HG03066 (cell line): ENCODE measurements around the gene FHOD1.

Source experiments
- ATAC-seq: cut with Tn5 transposase; IDR thresholded peaks from one replicate; pipeline ENCODE4 v1.9.1; 2021; ENCODE audit warnings: low read depth; ENCODE audit not compliant: unreplicated experiment

The FHOD1 gene

DNA sequence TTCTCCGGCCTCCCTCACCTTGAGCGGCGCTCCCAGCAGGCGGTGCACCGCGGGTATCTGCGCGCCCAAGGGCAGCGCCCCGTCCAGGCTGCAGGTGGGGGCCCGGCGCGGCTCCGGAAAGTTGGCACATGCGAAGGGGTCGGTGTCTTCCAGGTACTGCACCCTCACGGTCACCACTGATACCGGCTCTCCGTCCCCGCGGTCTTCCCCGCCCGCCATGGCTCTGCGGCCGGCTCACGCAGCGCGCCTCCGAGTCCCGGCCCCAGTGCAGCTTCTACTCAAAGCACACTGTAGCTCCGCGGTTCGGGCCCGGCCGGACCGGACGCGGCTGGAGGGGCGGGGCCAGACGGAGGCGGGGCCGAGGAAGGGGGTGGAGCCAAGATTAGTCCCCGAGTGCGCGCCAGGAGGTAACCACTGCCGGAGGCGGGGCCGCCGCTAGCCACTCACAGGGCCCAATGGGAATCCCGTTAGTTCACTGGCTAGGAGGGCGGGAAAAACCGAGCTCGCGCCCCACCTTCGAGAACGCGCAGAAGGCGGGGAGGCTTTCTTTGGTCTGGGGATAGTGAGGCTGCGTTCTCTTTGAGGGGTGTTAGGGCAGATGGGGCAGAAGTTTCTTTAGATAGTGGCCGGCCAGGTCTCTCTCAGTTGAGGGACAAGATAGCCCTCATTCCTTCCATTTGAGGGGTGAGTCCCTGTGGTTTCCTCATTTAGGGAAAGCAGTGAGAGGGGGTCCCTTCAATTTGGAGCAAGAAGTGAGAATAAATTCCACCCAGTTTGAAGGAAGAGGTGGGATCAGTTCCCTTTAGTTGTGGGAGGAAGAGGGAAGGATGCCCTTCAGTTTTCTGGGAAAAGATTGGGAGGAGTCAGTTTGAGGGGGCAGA lies at the start of gene FHOD1:
TSS of gene FHOD1 (minus strand) at position 290 of the 881 bp plus-strand sequence. CDS start at position 219, 71 bp downstream.
- ATAC-seq = peak; percentile 36

DNA sequence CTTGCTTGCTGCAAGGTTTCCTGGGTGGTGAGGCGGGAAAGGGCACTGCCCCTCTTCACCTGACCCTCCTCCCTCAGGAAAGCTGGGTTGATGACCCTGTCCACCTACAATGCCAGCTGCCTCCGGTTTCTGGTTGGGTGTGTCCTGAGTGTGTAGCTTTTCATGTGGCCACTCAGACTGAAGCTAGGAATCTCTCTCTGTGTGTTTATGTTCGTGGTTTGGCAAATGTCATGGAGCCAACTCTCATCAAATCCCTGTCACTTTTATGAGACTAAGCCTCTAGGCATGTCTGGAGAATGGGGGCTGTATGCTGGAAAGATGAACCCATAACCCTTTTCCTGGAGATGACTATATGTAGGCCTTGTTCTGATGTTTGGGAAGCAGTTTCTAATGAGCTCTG lies 49.1 kb upstream of the FHOD1 start:
- no peak for ATAC-seq

DNA sequence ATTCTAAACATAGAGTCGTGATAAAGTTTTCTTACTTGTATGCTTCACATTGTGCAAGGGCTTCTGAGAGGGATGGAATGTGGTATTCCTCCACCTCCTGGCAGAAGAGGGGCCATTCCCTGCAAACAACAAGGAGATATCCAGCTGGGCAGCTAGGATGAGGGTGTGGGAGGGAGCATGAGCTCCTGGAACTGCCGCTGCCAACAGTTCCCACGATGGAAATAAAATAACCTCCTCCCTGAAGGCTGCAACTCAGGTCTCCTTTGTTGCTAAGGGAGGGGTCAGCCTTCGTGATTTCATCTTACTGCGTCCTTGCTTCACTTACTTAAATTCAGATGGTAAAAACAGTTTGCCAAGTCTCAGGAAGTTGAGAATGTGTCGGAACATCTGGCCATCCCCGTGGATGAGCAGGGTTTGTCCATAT lies 47.7 kb upstream of the FHOD1 start:
- no peak for ATAC-seq

DNA sequence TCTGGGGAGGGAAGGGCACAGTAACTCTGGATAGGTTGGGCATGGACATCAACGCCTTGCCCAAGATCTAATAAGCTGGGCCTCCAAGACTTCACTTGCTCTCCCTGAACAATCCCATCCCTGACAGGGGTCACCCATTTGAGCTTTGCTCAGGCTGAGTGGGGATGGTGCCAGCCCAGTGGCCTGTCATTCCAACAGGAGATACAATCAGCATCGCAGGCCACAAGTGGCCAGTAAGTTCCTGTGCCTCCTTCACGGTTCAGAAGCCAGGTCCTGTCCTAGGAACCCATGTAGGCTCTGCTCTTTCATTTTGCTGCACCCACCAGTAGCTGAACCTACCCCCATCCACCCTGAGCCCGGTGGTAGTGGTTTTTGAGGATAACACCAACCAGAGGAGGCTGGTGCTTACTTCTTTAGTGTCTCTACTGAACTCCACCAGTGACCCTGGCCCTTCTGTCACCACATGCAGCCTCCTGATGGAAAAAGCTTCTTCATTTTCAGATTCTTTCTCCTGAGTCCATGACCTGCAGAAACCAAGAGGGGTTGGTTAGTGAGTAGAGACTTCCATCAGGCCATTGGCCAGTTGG lies 47.0 kb upstream of the FHOD1 start:
- ATAC-seq = no peak

DNA sequence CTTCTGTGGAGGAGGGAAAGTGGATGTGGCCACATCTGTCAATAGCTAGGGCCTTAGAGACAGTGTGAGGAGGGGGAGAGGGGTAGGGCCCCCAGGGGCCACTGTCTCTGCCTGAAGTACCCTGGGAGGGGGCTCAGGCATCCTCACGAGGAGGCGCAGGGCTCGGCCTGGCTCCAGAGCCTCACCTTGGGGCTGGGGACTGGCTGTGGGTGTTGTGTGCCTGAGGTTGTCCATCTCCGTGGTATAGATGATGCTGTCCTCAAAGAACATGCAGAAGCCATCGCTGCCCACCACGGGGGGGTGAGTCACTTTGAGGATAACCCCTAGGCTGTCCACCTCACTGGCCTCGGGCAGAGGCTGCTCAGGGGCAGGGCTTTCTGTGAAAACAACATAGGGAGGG lies 44.2 kb upstream of the FHOD1 start:
- ATAC-seq = no peak

DNA sequence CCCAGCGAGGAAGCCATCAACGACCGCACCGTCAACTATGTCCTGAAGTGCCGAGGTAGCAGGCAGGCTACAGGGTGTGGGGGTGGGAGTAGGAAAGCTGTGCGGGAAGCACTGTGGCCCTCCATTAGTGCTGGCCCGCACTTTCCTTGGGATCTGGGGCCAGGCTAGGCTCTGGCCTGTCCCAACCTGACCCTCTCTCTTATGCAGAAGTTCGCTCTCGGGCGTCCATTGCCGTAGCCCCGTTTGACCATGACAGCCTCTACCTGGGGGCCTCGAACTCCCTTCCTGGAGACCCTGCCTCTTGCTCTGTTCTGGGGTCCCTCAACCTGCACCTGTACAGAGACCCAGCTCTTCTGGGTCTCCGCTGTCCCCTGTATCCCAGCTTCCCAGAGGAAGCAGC lies 40.7 kb upstream of the FHOD1 start:
- no peak for ATAC-seq

DNA sequence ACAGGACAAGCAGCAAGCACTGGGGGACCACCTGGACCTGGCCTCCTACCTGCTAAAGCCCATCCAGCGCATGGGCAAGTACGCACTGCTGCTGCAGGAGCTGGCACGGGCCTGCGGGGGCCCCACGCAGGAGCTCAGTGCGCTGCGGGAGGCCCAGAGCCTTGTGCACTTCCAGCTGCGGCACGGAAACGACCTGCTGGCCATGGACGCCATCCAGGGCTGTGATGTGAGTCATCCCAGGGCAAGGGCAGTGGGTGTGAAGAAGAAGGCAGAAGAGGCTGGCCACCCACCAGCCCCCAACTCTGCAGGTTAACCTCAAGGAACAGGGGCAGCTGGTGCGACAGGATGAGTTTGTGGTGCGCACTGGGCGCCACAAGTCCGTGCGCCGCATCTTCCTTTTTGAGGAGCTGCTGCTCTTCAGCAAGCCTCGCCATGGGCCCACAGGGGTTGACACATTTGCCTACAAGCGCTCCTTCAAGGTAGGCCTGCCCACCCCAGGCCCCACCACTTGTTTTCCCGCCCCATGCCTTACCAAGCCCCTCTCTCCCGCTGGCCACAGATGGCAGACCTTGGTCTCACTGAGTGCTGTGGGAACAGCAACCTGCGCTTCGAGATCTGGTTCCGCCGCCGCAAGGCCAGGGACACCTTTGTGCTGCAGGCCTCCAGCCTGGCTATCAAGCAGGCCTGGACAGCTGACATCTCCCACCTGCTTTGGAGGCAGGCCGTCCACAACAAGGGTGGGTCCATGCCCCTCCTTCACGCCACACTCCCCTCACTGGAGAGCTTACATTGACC lies 39.4 kb upstream of the FHOD1 start:
- no peak for ATAC-seq

DNA sequence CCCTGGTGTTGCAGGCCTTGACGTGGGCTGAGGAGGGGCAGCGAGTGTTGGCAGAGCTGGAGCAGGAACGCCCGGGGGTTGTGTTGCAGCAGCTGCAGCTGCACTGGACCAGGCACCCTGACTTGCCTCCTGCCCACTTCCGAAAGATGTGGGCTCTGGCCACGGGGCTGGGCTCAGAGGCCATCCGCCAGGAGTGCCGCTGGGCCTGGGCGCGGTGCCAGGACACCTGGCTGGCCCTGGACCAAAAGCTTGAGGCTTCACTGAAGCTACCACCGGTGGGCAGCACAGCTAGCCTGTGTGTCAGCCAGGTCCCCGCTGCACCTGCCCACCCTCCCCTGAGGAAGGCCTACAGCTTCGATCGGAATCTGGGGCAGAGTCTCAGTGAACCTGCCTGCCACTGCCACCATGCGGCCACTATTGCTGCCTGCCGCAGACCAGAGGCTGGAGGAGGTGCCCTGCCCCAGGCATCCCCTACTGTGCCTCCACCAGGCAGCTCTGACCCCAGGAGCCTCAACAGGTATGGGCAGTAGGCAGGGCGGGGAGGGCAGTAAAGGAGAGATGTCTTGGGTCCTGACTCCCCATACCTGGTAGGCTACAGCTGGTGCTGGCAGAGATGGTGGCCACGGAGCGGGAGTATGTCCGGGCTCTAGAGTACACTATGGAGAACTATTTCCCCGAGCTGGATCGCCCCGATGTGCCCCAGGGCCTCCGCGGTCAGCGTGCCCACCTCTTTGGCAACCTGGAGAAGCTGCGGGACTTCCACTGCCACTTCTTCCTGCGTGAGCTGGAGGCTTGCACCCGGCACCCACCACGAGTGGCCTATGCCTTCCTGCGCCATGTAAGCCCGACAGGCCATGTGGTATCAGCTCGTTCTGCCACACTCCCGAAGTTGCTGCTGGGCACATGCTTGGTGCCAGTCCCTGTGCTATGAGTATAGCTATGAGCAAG lies 37.7 kb upstream of the FHOD1 start:
- ATAC-seq = no peak

DNA sequence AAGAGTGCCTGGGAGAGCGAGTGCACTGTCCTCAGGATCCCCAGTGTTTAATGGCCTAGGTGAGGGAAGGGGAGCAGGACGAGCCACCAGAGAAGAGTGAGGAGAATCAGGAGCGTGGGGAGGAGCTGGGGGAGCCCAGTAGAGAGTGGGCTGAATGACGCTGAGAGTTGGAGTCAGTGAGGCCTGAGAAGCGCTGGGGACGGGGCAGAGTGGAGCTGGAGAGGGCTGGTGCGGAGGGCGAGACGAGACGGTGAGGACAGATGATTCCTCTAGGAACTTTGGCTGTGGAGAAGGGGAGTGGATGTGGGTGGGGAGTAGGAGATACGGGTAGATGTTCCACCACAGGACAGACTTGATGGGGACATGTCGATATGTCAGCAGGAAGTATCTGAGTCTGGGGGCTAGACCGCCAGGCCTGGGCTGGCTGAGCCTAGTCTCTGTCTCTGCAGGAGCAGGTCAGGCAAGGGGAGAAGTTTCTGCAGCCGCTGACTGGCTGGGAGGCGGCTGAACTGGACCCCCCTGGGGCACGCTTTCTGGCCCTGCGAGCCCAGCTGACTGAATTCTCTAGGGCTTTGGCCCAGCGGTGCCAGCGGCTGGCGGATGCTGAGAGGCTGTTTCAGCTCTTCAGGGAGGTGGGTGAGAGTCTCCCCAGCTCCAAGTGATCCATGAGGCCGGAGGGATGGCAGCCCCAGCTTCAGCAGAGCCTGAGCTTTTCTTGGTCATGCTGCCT lies 36.7 kb upstream of the FHOD1 start:
- no peak for ATAC-seq

DNA sequence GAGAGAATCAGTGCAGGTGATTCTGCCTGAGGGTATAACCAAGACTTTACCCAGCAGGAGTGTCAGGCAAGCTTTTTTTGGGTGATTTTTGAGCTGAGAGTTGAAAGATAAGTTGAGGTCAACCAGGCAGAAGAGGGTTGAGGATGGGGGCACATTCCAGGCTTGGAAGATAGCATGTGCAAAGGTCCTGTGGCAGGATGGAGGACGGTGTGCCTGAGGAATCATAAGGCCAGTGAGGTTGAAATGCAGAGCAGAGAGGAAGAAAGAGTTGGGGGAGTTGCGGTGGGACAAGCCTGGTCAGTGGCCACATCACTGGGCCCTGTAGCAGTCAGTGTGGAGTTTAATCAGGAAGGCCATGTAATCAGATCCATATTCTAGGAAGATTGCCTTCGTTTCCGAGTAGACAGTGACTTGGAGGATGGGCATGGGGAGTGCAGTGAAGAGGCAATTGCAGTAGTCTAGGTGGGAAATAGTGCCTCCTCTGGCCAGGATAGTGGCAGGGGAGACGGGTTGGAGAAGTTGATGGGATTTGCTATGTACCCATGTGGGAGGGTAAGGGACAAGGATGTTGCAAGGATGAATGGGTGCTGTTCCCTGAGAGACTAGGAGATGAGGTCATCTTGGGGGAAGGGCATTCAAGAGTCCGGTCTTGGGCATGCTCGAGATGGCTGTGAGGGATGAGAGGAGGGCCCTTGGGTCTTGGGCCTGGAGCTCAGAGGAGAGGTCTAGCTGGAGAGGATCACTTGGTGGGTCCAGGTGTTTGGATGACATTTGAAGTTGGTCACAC lies 36.0 kb upstream of the FHOD1 start:
- ATAC-seq = no peak

DNA sequence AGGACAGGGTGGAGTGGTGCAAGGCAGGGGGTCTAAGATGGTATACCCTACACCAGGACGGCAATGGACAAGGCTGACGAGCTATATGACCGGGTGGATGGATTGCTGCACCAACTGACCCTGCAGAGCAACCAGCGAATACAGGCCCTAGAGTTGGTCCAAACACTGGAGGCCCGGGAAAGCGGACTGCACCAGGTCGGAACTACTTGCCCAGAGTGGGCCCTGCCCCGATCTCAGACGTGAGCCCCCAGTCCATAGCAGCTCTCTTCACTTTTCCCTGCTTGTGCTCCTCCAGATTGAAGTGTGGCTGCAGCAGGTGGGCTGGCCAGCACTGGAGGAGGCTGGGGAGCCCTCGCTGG lies 35.1 kb upstream of the FHOD1 start:
- no peak for ATAC-seq

DNA sequence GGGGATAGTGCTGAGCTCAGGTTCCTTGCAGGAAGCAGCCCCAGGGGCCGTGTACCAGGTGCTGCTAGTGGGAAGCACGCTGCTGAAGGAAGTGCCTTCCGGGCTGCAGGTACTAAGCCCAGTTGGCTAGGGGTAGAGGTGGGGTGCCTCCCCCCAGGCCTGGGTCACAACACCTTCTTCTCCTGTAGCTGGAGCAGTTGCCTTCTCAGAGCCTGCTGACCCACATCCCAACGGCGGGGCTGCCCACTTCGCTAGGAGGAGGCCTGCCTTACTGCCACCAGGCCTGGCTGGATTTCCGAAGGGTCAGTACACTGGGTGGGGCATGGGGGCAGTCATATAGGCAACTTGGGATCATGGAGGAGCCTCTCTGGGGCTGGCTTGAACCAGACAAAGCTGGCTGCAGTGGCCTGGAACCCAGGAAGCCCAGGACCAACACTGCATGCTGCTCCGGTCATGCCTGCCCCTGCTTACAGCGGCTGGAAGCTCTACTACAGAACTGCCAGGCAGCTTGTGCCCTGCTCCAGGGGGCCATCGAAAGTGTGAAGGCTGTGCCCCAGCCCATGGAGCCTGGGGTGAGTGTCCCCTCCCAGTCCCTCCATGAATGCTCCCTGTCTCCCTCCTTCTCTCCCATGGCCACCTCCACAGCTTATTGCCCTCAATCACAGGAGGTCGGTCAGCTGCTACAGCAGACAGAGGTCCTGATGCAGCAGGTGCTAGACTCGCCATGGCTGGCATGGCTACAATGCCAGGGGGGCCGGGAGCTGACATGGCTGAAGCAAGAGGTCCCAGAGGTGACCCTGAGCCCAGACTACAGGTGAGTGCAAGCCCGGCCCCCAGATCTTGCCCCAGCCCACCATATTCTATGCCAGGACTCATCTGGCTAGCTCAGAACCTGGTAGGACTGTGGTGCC lies 34.5 kb upstream of the FHOD1 start:
- no peak for ATAC-seq

DNA sequence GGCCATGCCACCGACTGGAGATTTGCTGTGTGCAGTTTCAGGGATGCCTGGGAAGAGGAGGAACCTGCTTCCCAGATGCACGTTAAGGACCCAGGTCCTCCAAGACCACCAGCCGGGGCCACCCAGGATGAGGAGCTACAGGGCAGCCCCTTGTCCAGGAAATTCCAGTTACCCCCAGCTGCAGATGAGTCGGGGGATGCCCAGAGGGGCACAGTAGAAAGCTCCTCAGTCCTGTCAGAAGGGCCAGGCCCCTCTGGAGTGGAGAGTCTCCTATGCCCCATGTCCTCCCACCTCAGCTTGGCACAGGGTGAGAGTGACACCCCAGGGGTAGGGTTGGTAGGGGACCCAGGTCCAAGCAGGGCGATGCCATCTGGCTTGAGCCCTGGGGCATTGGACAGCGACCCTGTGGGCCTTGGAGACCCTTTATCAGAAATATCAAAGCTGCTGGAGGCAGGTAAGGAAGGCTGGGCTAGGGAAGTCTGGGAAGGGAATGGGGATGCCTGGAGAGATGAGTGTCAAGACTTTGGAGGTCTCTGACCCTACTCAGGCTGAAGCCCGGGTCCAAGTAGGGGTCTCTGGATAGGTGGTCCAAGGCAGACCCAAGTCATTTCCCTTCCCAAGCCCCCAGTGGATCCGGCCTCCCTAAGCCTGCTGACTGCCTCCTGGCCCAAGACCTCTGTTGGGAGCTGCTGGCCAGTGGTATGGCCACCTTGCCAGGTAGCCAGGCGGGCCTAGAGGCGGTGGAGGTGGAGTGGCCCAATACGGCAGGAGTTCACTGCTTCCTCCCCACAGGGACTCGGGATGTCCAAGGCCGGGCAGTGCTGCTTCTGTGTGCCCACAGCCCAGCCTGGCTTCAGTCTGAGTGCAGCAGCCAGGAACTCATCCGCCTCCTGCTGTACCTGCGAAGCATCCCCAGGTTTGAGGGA lies 33.1 kb upstream of the FHOD1 start:
- ATAC-seq = no peak

DNA sequence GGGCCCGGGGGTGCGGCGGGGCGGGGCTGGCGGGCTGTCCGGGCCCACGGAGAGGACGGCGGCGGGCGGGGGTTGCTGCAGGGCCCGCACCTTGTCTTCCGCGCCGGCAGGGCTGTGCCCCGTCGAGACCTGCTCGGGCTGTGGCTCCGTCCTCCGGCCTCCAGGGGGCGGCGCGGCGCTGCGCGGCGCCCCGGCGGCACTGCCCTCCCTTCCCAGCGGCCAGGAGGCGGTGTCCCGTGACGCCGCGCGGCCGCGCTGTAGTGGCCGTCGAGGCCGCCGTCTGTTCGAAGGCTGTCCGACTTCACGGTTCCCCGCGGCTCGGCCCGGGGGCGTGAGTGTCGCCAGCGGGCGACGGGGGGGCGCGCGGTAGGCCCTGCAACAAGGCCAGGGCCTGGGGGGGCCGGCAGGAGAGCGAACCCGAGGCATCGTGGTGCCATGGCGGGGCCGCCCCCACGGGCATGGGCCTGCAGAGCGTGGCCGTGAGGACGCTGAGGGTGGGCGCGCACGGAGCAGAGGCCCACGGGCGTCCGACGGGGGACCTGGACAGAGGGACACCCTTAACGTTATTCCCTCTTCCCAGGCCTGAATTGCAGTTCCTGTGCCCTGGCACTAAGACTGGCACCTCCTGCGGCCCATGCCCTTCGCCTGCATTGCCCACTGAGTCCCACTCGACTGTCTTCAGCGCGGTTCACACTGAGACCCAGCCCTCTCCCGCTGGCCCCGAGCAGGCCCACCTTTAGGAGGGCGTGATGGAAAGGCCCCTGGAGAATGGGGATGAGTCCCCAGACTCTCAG lies 32.2 kb upstream of the FHOD1 start, which contains the start of gene PLEKHG4:
TSS of gene PLEKHG4 (plus strand) at position 237 of the 794 bp plus-strand sequence. CDS start at position 750, 513 bp downstream.
- ATAC-seq = peak; percentile 79

DNA sequence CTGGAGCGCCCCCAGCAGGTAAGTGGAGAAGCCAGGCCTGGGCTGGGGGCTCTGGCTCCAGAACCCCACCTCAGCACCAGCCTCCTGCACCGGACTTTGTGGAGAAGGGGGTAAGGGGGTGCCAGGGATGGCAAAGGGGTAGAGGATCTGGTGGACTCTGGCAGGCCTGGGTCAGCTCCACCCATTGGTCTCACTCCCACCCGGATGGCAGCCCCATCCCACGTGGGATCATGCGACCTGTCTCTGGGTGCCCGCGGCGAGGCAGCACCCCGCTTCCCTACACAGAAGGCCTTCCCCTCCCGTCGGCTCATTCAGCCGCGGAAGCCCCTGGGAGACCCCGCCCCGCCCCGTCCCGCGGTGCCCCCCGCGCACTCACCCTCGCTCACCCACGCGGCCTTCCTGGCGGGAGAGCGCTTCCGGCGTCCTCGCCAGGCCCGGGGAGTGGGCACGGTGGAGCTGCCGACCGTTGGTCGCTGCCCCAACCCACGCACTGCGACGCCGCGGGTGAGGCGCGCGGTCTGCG lies 31.6 kb upstream of the FHOD1 start:
- no peak for ATAC-seq
